HUES64 (cell line): ENCODE measurements around the gene DNAI2.

Source experiments
- H3K27ac ChIP-seq: 2 replicates; pipeline ENCODE4 v1.7.0; 2013; ENCODE audit warnings: low read depth, low read length, inconsistent platforms
- H3K27me3 ChIP-seq: 2 replicates; pipeline ENCODE4 v1.6.1; 2013; ENCODE audit warnings: mild to moderate bottlenecking, low read length; ENCODE audit not compliant: insufficient read depth
- H3K36me3 ChIP-seq: 2 replicates; pipeline ENCODE4 v1.6.1; 2013; ENCODE audit warnings: mild to moderate bottlenecking, low read length; ENCODE audit not compliant: insufficient read depth
- H3K4me1 ChIP-seq: 2 replicates; pipeline ENCODE4 v1.6.1; 2013; ENCODE audit warnings: mild to moderate bottlenecking, low read length, moderate library complexity; ENCODE audit not compliant: insufficient read depth
- H3K4me3 ChIP-seq: 2 replicates; pipeline ENCODE4 v1.5.1; 2013; ENCODE audit warnings: mild to moderate bottlenecking, low read length, moderate library complexity
- H3K9ac ChIP-seq: 2 replicates; pipeline ENCODE4 v1.6.1; 2013; ENCODE audit warnings: mild to moderate bottlenecking, low read depth, low read length
- H3K9me3 ChIP-seq: 2 replicates; pipeline ENCODE4 v1.6.1; 2013; ENCODE audit warnings: low read depth, low read length; ENCODE audit not compliant: insufficient read depth
- WGBS: fragments of 150-250, 120-280 bp; methylation state at CpG from one replicate; pipeline ENCODE4 v1.1.7; 2013; ENCODE audit warnings: missing lambda C conversion rate; 5-methylcytosine and 5-hydroxymethylcytosine counted together

DNAI2 gene

DNA sequence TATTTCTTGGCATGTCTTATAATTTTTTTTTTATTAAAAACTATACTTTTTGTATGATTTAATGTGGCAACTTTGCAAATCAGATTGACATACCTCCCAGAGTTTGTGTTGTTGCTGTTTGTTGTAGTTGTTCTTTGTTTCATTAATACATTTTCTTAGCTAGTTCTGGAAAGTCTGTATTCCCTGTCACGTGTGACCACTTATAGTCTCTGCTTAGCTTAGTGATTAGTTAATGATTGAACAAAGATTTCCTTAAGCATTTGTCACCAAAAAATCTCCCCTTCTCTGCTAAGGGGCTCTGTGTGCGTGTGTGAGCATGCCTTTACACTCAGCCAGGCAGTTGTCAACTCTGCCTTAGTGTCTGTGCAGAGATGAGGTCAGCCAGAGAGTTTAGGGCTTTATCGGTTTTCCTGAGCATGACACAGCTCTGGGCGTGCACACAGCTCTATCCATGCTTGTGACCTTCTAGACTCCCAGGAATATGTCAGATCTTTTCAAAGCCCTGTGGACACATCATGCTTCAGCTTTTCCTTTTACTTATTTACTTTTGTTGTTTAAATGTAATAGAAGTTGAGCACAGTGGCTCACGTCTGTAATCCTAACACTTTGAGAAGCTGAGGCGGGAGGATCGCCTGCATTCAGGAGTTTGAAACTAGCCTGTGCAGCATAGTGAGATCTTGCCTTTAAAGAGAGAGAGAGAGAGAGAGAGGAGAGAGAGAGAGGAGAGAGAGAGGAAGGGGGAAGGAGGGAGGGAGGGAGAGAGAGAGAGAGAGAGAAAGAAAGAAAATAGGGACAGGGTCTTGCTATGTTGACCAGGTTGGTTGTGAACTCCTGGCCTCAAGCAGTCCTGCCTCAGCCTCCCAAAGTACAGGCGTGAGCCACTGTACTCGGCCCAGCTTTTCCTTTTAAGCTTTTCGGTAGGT, 21.9 kb downstream of the DNAI2 start:
- Histone ChIP-seq H3K27me3 (0 out of 2 replicates have a peak, but pooled peaks cover 2% of the 10 kb centered on the region), H3K4me3 (no peak overlapping the region), H3K36me3 (no peaks in the 10 kb centered on the region), H3K27ac (no peak overlapping the region), H3K9ac (no peak overlapping the region), H3K4me1 (no peaks in the 10 kb centered on the region), H3K9me3 (no peaks in the 10 kb centered on the region)
- WGBS = 93% methylated on average over 10 of the region's 10 CpGs

DNA sequence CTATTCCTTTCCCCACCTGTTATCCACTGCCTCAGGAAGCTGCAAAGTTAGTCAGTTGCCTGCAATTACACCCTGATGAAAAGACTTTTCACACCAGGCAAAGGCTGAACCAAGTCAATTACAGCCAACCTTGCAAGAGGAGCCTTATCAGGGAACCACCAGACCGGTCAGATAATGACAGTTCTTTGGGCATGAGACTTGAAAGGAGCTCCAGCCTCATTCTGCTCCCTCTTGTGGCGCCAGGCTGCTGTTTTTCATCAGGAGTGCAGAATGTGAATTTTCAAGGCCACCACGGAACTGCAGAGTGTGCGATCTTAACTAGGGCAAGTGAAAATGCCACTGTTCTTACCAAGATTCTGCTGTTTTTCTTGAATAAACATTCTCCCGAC, 22.5 kb downstream of the DNAI2 start:
- Histone ChIP-seq H3K4me3 (no peak overlapping the region), H3K9ac (no peak overlapping the region), H3K36me3 (no peaks in the 10 kb centered on the region), H3K9me3 (no peaks in the 10 kb centered on the region), H3K27ac (no peak overlapping the region), H3K27me3 (0 out of 2 replicates have a peak, but pooled peaks cover 2% of the 10 kb centered on the region), H3K4me1 (no peaks in the 10 kb centered on the region)
- WGBS = 28% methylated on average over 5 of the region's 5 CpGs

DNA sequence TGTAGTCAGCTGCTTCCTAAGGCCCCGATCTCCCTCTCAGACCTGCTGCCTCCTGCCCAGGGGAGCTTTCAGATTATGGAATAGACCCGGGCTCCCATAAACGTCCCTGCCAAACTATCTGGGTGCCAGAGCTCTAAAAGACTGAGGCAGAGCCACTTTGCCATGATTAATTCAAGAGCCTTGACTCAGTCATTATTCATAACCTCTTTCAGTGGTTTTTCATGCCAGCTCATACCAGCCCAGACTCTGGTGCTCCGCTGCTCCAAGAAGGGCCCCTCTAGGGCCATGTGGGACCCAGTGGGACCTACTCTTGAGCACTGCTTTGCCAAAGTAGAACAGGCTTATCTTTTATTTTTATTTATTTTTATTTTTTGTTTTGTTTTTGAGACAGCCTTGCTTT, 23.9 kb downstream of the DNAI2 start:
- Histone ChIP-seq H3K36me3 (no peaks in the 10 kb centered on the region), H3K4me1 (no peaks in the 10 kb centered on the region), H3K9me3 (no peaks in the 10 kb centered on the region), H3K27me3 (0 out of 2 replicates have a peak, but pooled peaks cover 2% of the 10 kb centered on the region), H3K27ac (no peak overlapping the region), H3K4me3 (no peak overlapping the region), H3K9ac (no peak overlapping the region)
- WGBS = 87% methylated on average over 4 of the region's 4 CpGs

- Histone ChIP-seq H3K4me1 (no peaks in the 10 kb centered on the region), H3K4me3 (no peak overlapping the region), H3K36me3 (no peaks in the 10 kb centered on the region), H3K9me3 (no peaks in the 10 kb centered on the region), H3K9ac (no peak overlapping the region), H3K27ac (no peak overlapping the region), H3K27me3 (0 out of 2 replicates have a peak, but pooled peaks cover 2% of the 10 kb centered on the region)
- WGBS = 93% methylated on average over 7 of the region's 7 CpGs
These were observed 24.7 kb downstream of the DNAI2 start for GRCh38 chr17:74298778-74299177.

- no peak overlapping the region for H3K4me3 ChIP-seq
- H3K36me3 ChIP-seq = no peaks in the 10 kb centered on the region
- no peak overlapping the region for H3K27ac ChIP-seq
- no peak overlapping the region for H3K9ac ChIP-seq
- 0 out of 2 replicates have a peak, but pooled peaks cover 2% of the 10 kb centered on the region for H3K27me3 ChIP-seq
- 85% methylated on average over 11 of the region's 11 CpGs for WGBS
- no peaks in the 10 kb centered on the region for H3K4me1 ChIP-seq
- no peaks in the 10 kb centered on the region for H3K9me3 ChIP-seq
These were observed 25.4 kb downstream of the DNAI2 start for GRCh38 chr17:74299226-74300009.

DNA sequence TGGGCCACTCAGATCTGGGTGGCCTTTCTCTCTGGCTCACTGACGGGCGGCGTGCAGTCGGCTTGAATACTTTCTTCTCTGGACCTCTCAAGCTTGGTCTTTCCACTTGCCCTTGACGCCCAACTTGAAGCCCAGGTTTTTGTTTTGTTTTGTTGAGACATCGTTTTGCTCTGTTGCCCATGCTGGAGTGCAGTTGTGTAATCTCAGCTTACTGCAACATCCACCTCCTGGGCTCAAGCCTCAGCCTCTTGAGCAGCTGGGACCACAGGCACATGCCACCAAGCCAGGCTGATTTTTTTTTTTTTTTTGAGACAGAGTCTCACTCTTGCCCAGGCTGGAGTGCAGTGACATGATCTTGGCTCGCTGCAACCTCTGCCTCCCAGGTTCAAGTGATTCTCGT, 29.3 kb downstream of the DNAI2 start:
- no peaks in the 10 kb centered on the region for H3K4me1 ChIP-seq
- no peak overlapping the region for H3K9ac ChIP-seq
- WGBS = 93% methylated on average over 6 of the region's 8 CpGs
- H3K9me3 ChIP-seq = no peaks in the 10 kb centered on the region
- H3K4me3 ChIP-seq = no peak overlapping the region
- H3K27ac ChIP-seq = no peak overlapping the region
- no peaks in the 10 kb centered on the region for H3K36me3 ChIP-seq
- H3K27me3 ChIP-seq = 0 out of 2 replicates have a peak, but pooled peaks cover 2% of the 10 kb centered on the region

DNA sequence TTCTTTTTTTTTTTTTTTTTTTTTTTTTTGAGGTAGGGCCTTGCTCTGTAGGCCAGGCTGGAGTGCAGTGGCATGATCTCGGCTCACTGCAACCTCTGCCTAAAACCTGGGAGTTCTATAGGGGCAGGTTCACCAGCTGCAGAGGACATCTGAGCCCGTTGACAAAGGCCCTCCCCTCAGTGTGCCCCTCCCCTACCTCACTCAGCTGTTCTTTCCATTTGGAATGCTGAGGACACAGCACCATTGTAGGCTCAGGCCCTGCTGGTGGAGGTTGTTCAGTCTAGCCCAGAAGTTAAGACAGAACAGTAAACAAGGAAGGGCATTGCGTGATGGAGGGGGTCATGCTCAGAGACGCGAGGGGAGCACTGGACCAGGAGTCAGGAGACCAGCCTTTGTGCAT, 30.1 kb downstream of the DNAI2 start:
- H3K36me3 ChIP-seq = no peaks in the 10 kb centered on the region
- H3K9ac ChIP-seq = no peak overlapping the region
- no peaks in the 10 kb centered on the region for H3K4me1 ChIP-seq
- WGBS = 83% methylated on average over 5 of the region's 5 CpGs
- H3K9me3 ChIP-seq = no peaks in the 10 kb centered on the region
- H3K4me3 ChIP-seq = no peak overlapping the region
- H3K27me3 ChIP-seq = 0 out of 2 replicates have a peak, but pooled peaks cover 2% of the 10 kb centered on the region
- no peak overlapping the region for H3K27ac ChIP-seq

DNA sequence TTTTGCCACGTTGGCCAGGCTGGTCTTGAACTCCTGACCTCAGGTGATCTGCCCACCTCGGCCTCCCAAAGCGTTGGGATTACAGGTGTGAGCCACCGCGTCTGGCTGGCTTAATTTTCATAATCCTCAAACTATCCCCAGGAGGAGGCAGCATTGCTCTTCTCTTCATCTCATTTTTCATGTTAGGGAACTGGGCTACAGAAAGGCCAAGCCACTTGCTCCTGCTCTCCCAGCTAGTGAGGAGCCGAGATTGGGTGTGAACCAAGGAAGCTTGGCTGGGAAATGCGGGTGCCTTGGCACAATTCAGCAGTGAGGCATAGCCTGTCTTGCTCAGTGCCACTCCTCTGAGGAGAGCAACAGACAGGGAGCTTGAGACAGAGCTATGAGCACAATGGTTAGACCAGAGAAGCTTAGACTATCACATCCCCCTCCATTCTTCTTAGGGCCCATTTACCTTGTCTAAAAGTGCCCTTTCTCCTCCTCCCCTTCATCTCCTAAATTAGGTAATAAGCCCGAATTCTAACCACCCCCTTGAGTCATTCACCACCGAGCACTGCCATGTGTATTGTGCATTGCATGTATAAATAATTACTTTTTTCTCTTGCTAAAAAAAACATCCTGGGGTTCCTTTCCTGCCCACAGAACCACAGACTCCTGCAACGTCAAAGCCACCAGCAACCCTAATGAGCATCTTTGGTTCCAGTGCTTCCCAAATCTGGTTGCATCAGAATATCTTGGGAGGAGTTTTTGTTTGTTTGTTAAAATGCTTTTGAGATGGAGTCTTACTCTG, 32.0 kb downstream of the DNAI2 start:
- WGBS = 89% methylated on average over 9 of the region's 10 CpGs
- H3K4me1 ChIP-seq = no peaks in the 10 kb centered on the region
- H3K9me3 ChIP-seq = no peaks in the 10 kb centered on the region
- H3K27me3 ChIP-seq = no peaks in the 10 kb centered on the region
- H3K27ac ChIP-seq = no peak overlapping the region
- H3K4me3 ChIP-seq = no peak overlapping the region
- H3K9ac ChIP-seq = no peak overlapping the region
- no peaks in the 10 kb centered on the region for H3K36me3 ChIP-seq

- Histone ChIP-seq H3K36me3 (no peaks in the 10 kb centered on the region), H3K4me3 (no peak overlapping the region), H3K27ac (no peak overlapping the region), H3K9ac (no peak overlapping the region), H3K9me3 (peaks cover 3% of the 10 kb centered on the region; the same call in 1 of the 2 replicates), H3K27me3 (no peaks in the 10 kb centered on the region), H3K4me1 (no peaks in the 10 kb centered on the region)
- WGBS = 89% methylated on average over 15 of the region's 15 CpGs
These were observed 34.1 kb downstream of the DNAI2 start for GRCh38 chr17:74307984-74308773.

- H3K9me3 ChIP-seq = peaks cover 3% of the 10 kb centered on the region; the same call in 1 of the 2 replicates
- H3K27me3 ChIP-seq = no peaks in the 10 kb centered on the region
- no peak overlapping the region for H3K4me3 ChIP-seq
- H3K4me1 ChIP-seq = no peaks in the 10 kb centered on the region
- H3K36me3 ChIP-seq = no peaks in the 10 kb centered on the region
- no peak overlapping the region for H3K27ac ChIP-seq
- no peak overlapping the region for H3K9ac ChIP-seq
- 78% methylated on average over 11 of the region's 12 CpGs for WGBS
These were observed 35.9 kb downstream of the DNAI2 start for GRCh38 chr17:74309902-74310301.
